Smooth muscle cell (in vitro differentiated cells): Measurements from ENCODE around the gene OR10H3. TPM values are rescaled to one million over a fixed set of nuclear protein-coding genes. Genes with fewer than 3 reads are reported as not detected.
"Not testable (repeated sequence)": the region's sequence is repeated elsewhere in the genome, so short reads cannot be mapped to it uniquely, and the experiment has no call there.

Experiments used
- DNase-seq: peaks from one replicate; lab custom pipeline; 2025; ENCODE audit not compliant: unreplicated experiment; lab: John Stamatoyannopoulos, UW
- H2AFZ ChIP-seq: fragments of 200-600 bp; sonication (generic); 2 replicates; pipeline ENCODE4 v1.6.0; 2016; ENCODE audit warnings: antibody characterized with exemption, low read depth, mild to moderate bottlenecking
- H3F3A ChIP-seq: fragments of 200-600 bp; sonication (generic); 2 replicates; pipeline ENCODE4 v1.6.0; 2017; ENCODE audit warnings: antibody characterized with exemption, low read depth
- H3K27ac ChIP-seq: fragments of 200-600 bp; sonication (generic); 2 replicates; pipeline ENCODE4 v1.5.1; 2016; ENCODE audit warnings: low read depth, mild to moderate bottlenecking
- H3K27me3 ChIP-seq: fragments of 200-600 bp; sonication (generic); 2 replicates; pipeline ENCODE4 v1.6.1; 2016; ENCODE audit warnings: low read depth, mild to moderate bottlenecking
- H3K36me3 ChIP-seq: fragments of 200-600 bp; sonication (generic); 2 replicates; pipeline ENCODE4 v1.5.1; 2016; ENCODE audit warnings: low read depth
- H3K4me1 ChIP-seq: fragments of 200-600 bp; sonication (generic); 2 replicates; pipeline ENCODE4 v1.5.1; 2016; ENCODE audit warnings: low read depth
- H3K4me2 ChIP-seq: fragments of 200-600 bp; sonication (generic); 2 replicates; pipeline ENCODE4 v1.6.0; 2016; ENCODE audit warnings: mild to moderate bottlenecking
- H3K4me3 ChIP-seq: fragments of 200-600 bp; sonication (generic); 2 replicates; pipeline ENCODE4 v1.5.1; 2016; ENCODE audit warnings: mild to moderate bottlenecking
- H3K79me2 ChIP-seq: fragments of 200-600 bp; sonication (generic); 2 replicates; pipeline ENCODE4 v1.6.0; 2016; ENCODE audit warnings: low read depth, mild to moderate bottlenecking
- H3K9ac ChIP-seq: fragments of 200-600 bp; sonication (generic); 2 replicates; pipeline ENCODE4 v1.6.0; 2016; ENCODE audit warnings: low read depth
- H3K9me3 ChIP-seq: fragments of 200-600 bp; sonication (generic); replicated peaks from 2 replicates; pipeline ENCODE4 v1.5.1; 2016; ENCODE audit warnings: low read depth
- H4K20me1 ChIP-seq: fragments of 200-600 bp; sonication (generic); 2 replicates; pipeline ENCODE4 v1.6.0; 2016; ENCODE audit warnings: low read depth
- CTCF ChIP-seq: fragments of 200-600 bp; sonication (generic); IDR thresholded peaks from 2 replicates; pipeline ENCODE4 v1.5.1; 2017; ENCODE audit warnings: borderline replicate concordance, mild to moderate bottlenecking, antibody characterized with exemption; ENCODE audit not compliant: insufficient read depth, poor library complexity, severe bottlenecking
- WGBS: methylation state at CpG from one replicate; pipeline ENCODE4 v1.1.7; 2016; ENCODE audit warnings: low lambda C conversion rate; 5-methylcytosine and 5-hydroxymethylcytosine counted together
- polyA plus RNA-seq: library from polyadenylated mRNA; unstranded; fragments of >200 nt; fragmentation: Nextera tagmentation; extraction: Ambion mirVana; gene quantifications from 2 replicates; pipeline ENCODE4 v1.2.1, GENCODE V29; 2016
- total RNA-seq: library from RNA; depleted of rRNA; stranded (reverse); fragments of >200 nt; gene quantifications from 2 replicates; pipeline ENCODE4 v1.2.3, GENCODE V29; 2014

The OR10H3 gene
- total and polyA plus RNA-seq, 2 experiments from 2014 or later = not detected

- TF ChIP-seq CTCF = no peak
- Histone ChIP-seq H3K4me3 (no peak overlapping the region), H3K36me3 (no peaks in the 10 kb centered on the region), H3K9me3 (no peaks in the 10 kb centered on the region), H3F3A (no peaks in the 10 kb centered on the region), H3K27ac (no peak overlapping the region), H3K4me2 (no peak overlapping the region), H3K9ac (no peak overlapping the region), H4K20me1 (no peaks in the 10 kb centered on the region), H2AFZ (no peak overlapping the region), H3K27me3 (no peaks in the 10 kb centered on the region), H3K79me2 (no peaks in the 10 kb centered on the region), H3K4me1 (no peaks in the 10 kb centered on the region)
- 75% methylated on average over 3 of the region's 3 CpGs for WGBS
- DNase-seq = no peak
Observed at GRCh38 chr19:15782211-15782610, 44.4 kb downstream of the OR10H3 start.

DNA sequence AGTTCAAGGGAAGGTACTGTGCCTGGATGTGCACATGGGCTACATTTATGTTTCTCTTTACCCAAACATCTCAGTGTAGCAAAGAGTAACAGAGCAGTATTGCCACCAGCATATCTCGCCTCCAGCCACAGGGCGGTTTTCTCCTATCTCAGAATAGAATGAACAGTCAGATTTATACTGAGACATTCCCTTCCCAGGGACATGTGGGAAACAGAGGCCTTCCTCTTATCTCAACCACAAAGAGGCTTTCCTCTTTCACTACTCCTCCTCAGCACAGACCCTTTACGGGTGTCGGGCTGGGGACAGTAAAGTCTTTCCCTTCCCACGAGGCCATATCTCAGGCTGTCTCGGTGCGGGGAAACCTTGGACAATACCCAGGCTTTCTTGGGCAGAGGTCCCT, 45.1 kb downstream of the OR10H3 start:
- not testable (repeated sequence) for H3K36me3 ChIP-seq, H3K4me1 ChIP-seq, H3K79me2 ChIP-seq, H3K27me3 ChIP-seq, H3K4me3 ChIP-seq, H3K9me3 ChIP-seq, H3K9ac ChIP-seq, H3K4me2 ChIP-seq, H3K27ac ChIP-seq, H2AFZ ChIP-seq, H4K20me1 ChIP-seq, H3F3A ChIP-seq, DNase-seq
- WGBS = 82% methylated on average over 7 of the region's 7 CpGs

GRCh38 chr19:15787611-15788155, 49.9 kb downstream of the OR10H3 start, which contains the start of gene OR10H5:
TSS of gene OR10H5 (plus strand) at chr19:15787661. CDS start at chr19:15794049, 6,388 bp downstream.
- H3K27me3 ChIP-seq = no peaks in the 10 kb centered on the region
- H3K4me2 ChIP-seq = no peak within 1 kb of the TSS
- H3K79me2 ChIP-seq = no peaks in the 10 kb centered on the region
- H2AFZ ChIP-seq = no peak within 1 kb of the TSS
- no peak within 1 kb of the TSS for H3K27ac ChIP-seq
- H3K9ac ChIP-seq = no peak within 1 kb of the TSS
- no peaks in the 10 kb centered on the region for H3K36me3 ChIP-seq
- no peak for DNase-seq
- no peaks in the 10 kb centered on the region for H3K9me3 ChIP-seq
- no peaks in the 10 kb centered on the region for H4K20me1 ChIP-seq
- no peak within 1 kb of the TSS for H3K4me3 ChIP-seq
- WGBS = 58% methylated on average over 6 of the region's 6 CpGs
- no peak for TF ChIP-seq CTCF
- no peaks in the 10 kb centered on the region for H3F3A ChIP-seq
- H3K4me1 ChIP-seq = no peaks in the 10 kb centered on the region

GRCh38 chr19:15788594-15789270, 50.9 kb downstream of the OR10H3 start:
- Histone ChIP-seq H3K4me2 (no peak overlapping the region), H3K27ac (no peak overlapping the region), H3K79me2 (no peaks in the 10 kb centered on the region), H2AFZ (no peak overlapping the region), H3K9ac (no peak overlapping the region), H3K4me3 (no peak overlapping the region), H4K20me1 (no peaks in the 10 kb centered on the region), H3K27me3 (no peaks in the 10 kb centered on the region), H3K9me3 (no peaks in the 10 kb centered on the region), H3K36me3 (no peaks in the 10 kb centered on the region), H3K4me1 (no peaks in the 10 kb centered on the region), H3F3A (no peaks in the 10 kb centered on the region)
- 65% methylated on average over 4 of the region's 4 CpGs for WGBS
- TF ChIP-seq CTCF = no peak
- DNase-seq = no peak
